ENCODE measurements around the gene LNX2.

DNA sequence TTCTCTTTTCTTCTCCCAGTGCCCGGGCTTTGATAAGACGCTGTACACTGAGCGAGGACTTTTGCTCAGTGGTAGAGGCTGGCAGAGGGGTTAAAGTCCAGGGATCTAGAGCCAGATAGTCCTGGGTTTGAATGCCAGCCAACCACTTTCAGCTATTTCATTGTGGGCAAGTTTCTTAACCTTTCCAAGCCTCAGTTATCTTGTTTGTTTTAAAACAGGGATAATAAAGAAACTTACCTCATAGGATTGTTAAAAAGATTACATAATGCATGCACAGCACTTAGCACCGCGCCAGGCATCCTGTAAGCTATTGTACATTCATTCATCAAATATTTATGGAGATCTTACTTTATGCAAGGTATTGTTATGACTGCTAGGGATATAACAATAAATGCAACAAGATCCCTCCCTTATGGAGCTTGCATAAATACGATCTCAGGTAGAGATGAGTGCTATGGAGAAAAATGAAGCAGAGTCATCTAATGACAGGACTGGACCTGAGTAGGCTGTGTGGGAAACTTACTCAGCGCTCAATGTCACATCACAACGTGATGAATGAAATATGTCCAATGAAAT, 70.8 kb downstream of the LNX2 start:
- TF ChIP-seq POLR2A (IDR thresholded peaks at IDR 0.05) (no peak), POLR2AphosphoS5 (IDR thresholded peaks at IDR 0.05) (no peak)
- TF ChIP-seq, protein P1, sequence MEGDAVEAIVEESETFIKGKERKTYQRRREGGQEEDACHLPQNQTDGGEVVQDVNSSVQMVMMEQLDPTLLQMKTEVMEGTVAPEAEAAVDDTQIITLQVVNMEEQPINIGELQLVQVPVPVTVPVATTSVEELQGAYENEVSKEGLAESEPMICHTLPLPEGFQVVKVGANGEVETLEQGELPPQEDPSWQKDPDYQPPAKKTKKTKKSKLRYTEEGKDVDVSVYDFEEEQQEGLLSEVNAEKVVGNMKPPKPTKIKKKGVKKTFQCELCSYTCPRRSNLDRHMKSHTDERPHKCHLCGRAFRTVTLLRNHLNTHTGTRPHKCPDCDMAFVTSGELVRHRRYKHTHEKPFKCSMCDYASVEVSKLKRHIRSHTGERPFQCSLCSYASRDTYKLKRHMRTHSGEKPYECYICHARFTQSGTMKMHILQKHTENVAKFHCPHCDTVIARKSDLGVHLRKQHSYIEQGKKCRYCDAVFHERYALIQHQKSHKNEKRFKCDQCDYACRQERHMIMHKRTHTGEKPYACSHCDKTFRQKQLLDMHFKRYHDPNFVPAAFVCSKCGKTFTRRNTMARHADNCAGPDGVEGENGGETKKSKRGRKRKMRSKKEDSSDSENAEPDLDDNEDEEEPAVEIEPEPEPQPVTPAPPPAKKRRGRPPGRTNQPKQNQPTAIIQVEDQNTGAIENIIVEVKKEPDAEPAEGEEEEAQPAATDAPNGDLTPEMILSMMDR (IDR thresholded peaks at IDR 0.05), result no peak

All from breast epithelium (tissue), 3 donors.